G401.6 (cell line): ENCODE data around the gene BTBD6.

Experiments used
- FAIRE-seq: peaks from 2 replicates; lab custom pipeline; 2012; peaks lifted over from hg19 to GRCh38; lab: Jason Lieb, UNC

Gene BTBD6

GRCh38 chr14:105211086-105211757 is 37.1 kb upstream of the BTBD6 start:
- FAIRE-seq = no peak

GRCh38 chr14:105211758-105212089 is 36.6 kb upstream of the BTBD6 start:
- no peak for FAIRE-seq

GRCh38 chr14:105212541-105213300 is 35.6 kb upstream of the BTBD6 start:
- no peak for FAIRE-seq

GRCh38 chr14:105213361-105213760 is 35.0 kb upstream of the BTBD6 start:
- no peak for FAIRE-seq

GRCh38 chr14:105214324-105214915 is 33.9 kb upstream of the BTBD6 start:
- FAIRE-seq = no peak

- no peak for FAIRE-seq
Observed at GRCh38 chr14:105215602-105216001, 32.7 kb upstream of the BTBD6 start.

- no peak for FAIRE-seq
Observed at GRCh38 chr14:105216490-105217247, 31.7 kb upstream of the BTBD6 start.

GRCh38 chr14:105217774-105218173 is 30.6 kb upstream of the BTBD6 start:
- FAIRE-seq = no peak

- no peak for FAIRE-seq
Observed at GRCh38 chr14:105218611-105219010, 29.7 kb upstream of the BTBD6 start.

GRCh38 chr14:105219043-105219612 is 29.2 kb upstream of the BTBD6 start:
- no peak for FAIRE-seq

GRCh38 chr14:105219753-105220152 is 28.6 kb upstream of the BTBD6 start:
- no peak for FAIRE-seq

GRCh38 chr14:105220699-105221597 is 27.4 kb upstream of the BTBD6 start:
- FAIRE-seq = no peak

- no peak for FAIRE-seq
Observed at GRCh38 chr14:105221598-105222178, 26.6 kb upstream of the BTBD6 start.

- FAIRE-seq = no peak
Observed at GRCh38 chr14:105223260-105223659, 25.1 kb upstream of the BTBD6 start.

- FAIRE-seq = no peak
Observed at GRCh38 chr14:105223770-105224544, 24.4 kb upstream of the BTBD6 start.

GRCh38 chr14:105224845-105225570 is 23.3 kb upstream of the BTBD6 start:
- FAIRE-seq = no peak

- no peak for FAIRE-seq
Observed at GRCh38 chr14:105226198-105226597, 22.1 kb upstream of the BTBD6 start.

- no peak for FAIRE-seq
Observed at GRCh38 chr14:105227346-105227745, 21.0 kb upstream of the BTBD6 start.

GRCh38 chr14:105228562-105228961 is 19.8 kb upstream of the BTBD6 start:
- FAIRE-seq = no peak
